Vagina (tissue), 2 donors: ENCODE measurements around the gene SMC6. TPM values are rescaled to one million over a fixed set of nuclear protein-coding genes. Genes with fewer than 3 reads are reported as not detected.

Source experiments
- DNase-seq, 2 donors: peaks; one replicate each; pipeline ENCODE4 v3.0.0-alpha.2; 2017; ENCODE audit errors: extremely low spot score in 2 of 2
- H3K27ac ChIP-seq: fragments of 200-600 bp; sonication (generic); one replicate; pipeline ENCODE4 v1.5.1; 2019
- H3K27me3 ChIP-seq: fragments of 200-600 bp; sonication (generic); one replicate; pipeline ENCODE4 v1.5.1; 2019
- H3K36me3 ChIP-seq, 2 donors: fragments of 200-600 bp; sonication (generic); one replicate each; pipeline ENCODE4 v1.5.1; 2017 to 2019
- H3K4me1 ChIP-seq: fragments of 200-600 bp; sonication (generic); one replicate; pipeline ENCODE4 v1.5.1; 2019
- H3K4me3 ChIP-seq, 2 donors: fragments of 200-600 bp; sonication (generic); 1 replicate in 1 of 2; 2 replicates in 1 of 2; pipeline ENCODE4 v1.5.1; 2016 to 2019
- H3K9me3 ChIP-seq: fragments of 200-600 bp; sonication (generic); one replicate; pipeline ENCODE4 v1.5.1; 2019
- CTCF ChIP-seq, 3 experiments: fragments of 450-650 bp in 2 of 3; fragments of 200-600 bp in 1 of 3; sonication (generic) in 1 of 3; IDR thresholded peaks; one replicate each; pipeline ENCODE4 v1.5.1; 2017 to 2019; ENCODE audit warnings: antibody characterized with exemption in 3 of 3, mild to moderate bottlenecking in 2 of 3, moderate library complexity in 2 of 3
- POLR2A ChIP-seq, 2 donors: fragments of 450-650 bp; IDR thresholded peaks; one replicate each; pipeline ENCODE4 v1.6.1; 2017; ENCODE audit warnings: antibody characterized with exemption in 2 of 2, mild to moderate bottlenecking in 2 of 2, moderate library complexity in 2 of 2
- POLR2AphosphoS5 ChIP-seq, 2 donors: sonication (generic); formaldehyde crosslinking; IDR thresholded peaks; one replicate each; pipeline ENCODE4 v1.9.0; 2017; ENCODE audit warnings: antibody characterized with exemption in 2 of 2, mild to moderate bottlenecking in 2 of 2, low read depth in 1 of 2; ENCODE audit not compliant: insufficient read depth in 1 of 2
- intact Hi-C: fragments of 100-400 bp; cut with DNase I; formaldehyde crosslinking; loops from one replicate; pipeline ENCODE4 v1.15.1; 2023
- total RNA-seq: library from RNA; depleted of rRNA; stranded (reverse); fragments of >200 nt; gene quantifications from one replicate; pipeline ENCODE4 v1.2.3, GENCODE V29; 2016

The SMC6 gene
- total RNA-seq, 1 donor from 2014 or later: 33.6 TPM

DNA sequence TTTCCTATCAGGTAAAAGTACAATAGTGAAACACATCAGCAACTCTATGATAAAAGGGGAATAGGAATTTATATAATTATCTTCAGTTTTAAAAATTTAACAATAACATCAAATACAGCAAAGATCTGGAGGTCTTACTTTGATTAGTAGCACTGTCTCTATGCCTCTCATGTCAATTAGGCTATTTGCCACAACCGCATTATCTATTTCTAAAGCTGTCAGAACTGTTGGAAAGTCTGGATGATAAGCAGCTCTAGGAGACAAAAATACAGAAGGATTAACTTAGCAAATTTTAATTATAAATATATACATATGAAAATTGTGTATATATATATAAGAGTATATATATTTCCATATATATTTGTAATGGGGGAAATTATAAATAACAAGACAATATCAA lies 45.1 kb downstream of the SMC6 start:
- Histone ChIP-seq H3K27me3 (no peaks in the 10 kb centered on the region), H3K9me3 (no peaks in the 10 kb centered on the region), H3K27ac (no peak overlapping the region), H3K4me3 (no peak overlapping the region), H3K36me3 (peaks cover 0 to 48% of the 10 kb centered on the region in 2 donors), H3K4me1 (no peaks in the 10 kb centered on the region)
- TF ChIP-seq POLR2AphosphoS5 (IDR thresholded peaks at IDR 0.05; ENCODE audit: insufficient read depth in 1 of 2, low read depth in 1 of 2) (no peak), CTCF (IDR thresholded peaks at IDR 0.05) (no peak), POLR2A (IDR thresholded peaks at IDR 0.05) (no peak)
- no peak for DNase-seq
- intact Hi-C loops: no loop called here

GRCh38 chr2:17706845-17707244 lies 46.8 kb downstream of the SMC6 start:
- Histone ChIP-seq H3K27ac (no peak overlapping the region), H3K36me3 (peaks cover 0 to 39% of the 10 kb centered on the region in 2 donors), H3K4me3 (no peak overlapping the region), H3K27me3 (no peaks in the 10 kb centered on the region), H3K9me3 (no peaks in the 10 kb centered on the region), H3K4me1 (no peaks in the 10 kb centered on the region)
- intact Hi-C loops: no loop called here
- DNase-seq: no peak
- TF ChIP-seq POLR2A (IDR thresholded peaks at IDR 0.05): no peak
- TF ChIP-seq CTCF (IDR thresholded peaks at IDR 0.05): no peak
- no peak for TF ChIP-seq POLR2AphosphoS5 (IDR thresholded peaks at IDR 0.05; ENCODE audit: insufficient read depth in 1 of 2, low read depth in 1 of 2)

- H3K27me3 ChIP-seq: no peaks in the 10 kb centered on the region
- intact Hi-C loops: no loop called here
- no peaks in the 10 kb centered on the region for H3K4me1 ChIP-seq
- DNase-seq: no peak
- TF ChIP-seq POLR2AphosphoS5 (IDR thresholded peaks at IDR 0.05; ENCODE audit: insufficient read depth in 1 of 2, low read depth in 1 of 2): no peak
- no peak for TF ChIP-seq POLR2A (IDR thresholded peaks at IDR 0.05)
- TF ChIP-seq CTCF (IDR thresholded peaks at IDR 0.05): no peak
- no peaks in the 10 kb centered on the region for H3K9me3 ChIP-seq
- peaks cover 0 to 32% of the 10 kb centered on the region in 2 donors for H3K36me3 ChIP-seq
- no peak overlapping the region for H3K27ac ChIP-seq
- no peak overlapping the region for H3K4me3 ChIP-seq
Measured at GRCh38 chr2:17690776-17691175, 62.8 kb downstream of the SMC6 start.

DNA sequence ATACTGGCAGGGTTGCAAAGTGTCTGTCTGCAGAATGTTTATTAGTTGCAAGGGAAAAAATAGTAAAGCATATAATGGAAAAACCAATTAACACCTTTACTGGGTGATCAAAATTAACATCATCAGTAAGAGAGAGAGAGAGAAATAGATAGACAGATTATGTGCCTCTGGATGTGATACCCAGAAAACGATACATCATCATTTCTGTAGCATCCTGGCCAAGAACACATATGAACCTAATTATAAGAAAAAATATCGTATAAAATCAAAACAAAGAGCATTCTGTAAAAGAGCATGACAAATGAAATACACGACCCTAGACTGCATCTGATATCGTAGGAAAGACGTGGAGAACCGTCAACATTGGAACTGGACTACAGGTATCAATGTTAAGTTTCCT lies 64.6 kb downstream of the SMC6 start:
- Histone ChIP-seq H3K9me3 (no peaks in the 10 kb centered on the region), H3K4me1 (no peaks in the 10 kb centered on the region), H3K27me3 (no peaks in the 10 kb centered on the region), H3K27ac (no peak overlapping the region), H3K36me3 (peaks cover 0 to 20% of the 10 kb centered on the region in 2 donors), H3K4me3 (no peak overlapping the region)
- TF ChIP-seq CTCF (IDR thresholded peaks at IDR 0.05): no peak
- no peak for TF ChIP-seq POLR2AphosphoS5 (IDR thresholded peaks at IDR 0.05; ENCODE audit: insufficient read depth in 1 of 2, low read depth in 1 of 2)
- no peak for TF ChIP-seq POLR2A (IDR thresholded peaks at IDR 0.05)
- intact Hi-C loops: no loop called here
- DNase-seq: no peak

GRCh38 chr2:17688600-17688999 lies 65.0 kb downstream of the SMC6 start:
- Histone ChIP-seq H3K36me3 (peaks cover 0 to 17% of the 10 kb centered on the region in 2 donors), H3K27me3 (no peaks in the 10 kb centered on the region)

More at GRCh38 chr2:17688600-17688999, 65.0 kb downstream of the SMC6 start:
- intact Hi-C loops: no loop called here
- Histone ChIP-seq H3K4me1 (no peaks in the 10 kb centered on the region), H3K9me3 (no peaks in the 10 kb centered on the region), H3K4me3 (no peak overlapping the region), H3K27ac (no peak overlapping the region)
- DNase-seq: no peak
- TF ChIP-seq POLR2AphosphoS5 (IDR thresholded peaks at IDR 0.05; ENCODE audit: insufficient read depth in 1 of 2, low read depth in 1 of 2) (no peak), CTCF (IDR thresholded peaks at IDR 0.05) (no peak), POLR2A (IDR thresholded peaks at IDR 0.05) (no peak)
